HG03196 (cell line): ENCODE data around the gene RABGEF1.
A peak's percentile ranks its signal among the peaks of the same experiment; 100 is the strongest.
"Not testable (repeated sequence)": the region's sequence is repeated elsewhere in the genome, so short reads cannot be mapped to it uniquely, and the experiment has no call there.

ENCODE experiments used
- ATAC-seq: cut with Tn5 transposase; IDR thresholded peaks from one replicate; pipeline ENCODE4 v1.9.1; 2021; ENCODE audit not compliant: unreplicated experiment

Gene RABGEF1

DNA sequence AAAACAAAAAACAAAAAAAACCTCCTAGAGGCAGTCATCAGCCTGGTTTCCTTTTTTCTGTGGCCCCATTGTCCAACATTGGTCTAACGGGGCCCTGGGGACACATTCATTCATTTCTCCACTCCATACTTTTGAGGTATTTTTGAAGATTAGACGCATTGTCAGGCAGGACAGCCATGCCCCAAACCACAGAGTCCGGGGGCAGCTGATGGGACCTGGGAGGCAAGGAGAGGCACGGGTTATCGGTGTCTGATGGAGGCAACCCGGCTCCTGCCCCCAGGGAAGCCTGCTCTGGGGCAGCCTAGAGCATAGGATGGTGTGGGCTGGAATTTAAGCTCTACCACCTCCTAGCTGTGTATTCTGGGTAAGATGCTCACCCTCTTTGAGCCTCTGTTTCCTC lies 6.5 kb upstream of the RABGEF1 start:
- no peak for ATAC-seq

DNA sequence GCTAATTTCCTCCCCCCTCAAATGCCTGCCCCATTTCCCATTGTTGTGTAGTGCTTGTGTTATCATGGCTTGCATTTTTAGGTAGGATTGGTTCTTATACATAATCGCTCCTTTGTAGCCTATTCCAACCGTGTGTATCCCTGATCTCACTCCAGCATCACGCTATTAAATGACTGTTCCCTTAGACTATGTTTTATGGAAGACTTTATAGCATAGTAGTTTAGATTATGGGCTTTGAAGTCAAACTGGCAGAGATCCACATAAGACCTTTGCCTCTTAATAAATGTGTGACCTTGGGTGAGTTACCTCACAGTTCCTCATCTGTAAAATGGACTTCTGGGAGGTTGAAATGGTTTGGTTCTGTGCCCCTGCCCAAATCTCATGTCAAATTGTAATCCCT lies 5.4 kb upstream of the RABGEF1 start:
- ATAC-seq: no peak

DNA sequence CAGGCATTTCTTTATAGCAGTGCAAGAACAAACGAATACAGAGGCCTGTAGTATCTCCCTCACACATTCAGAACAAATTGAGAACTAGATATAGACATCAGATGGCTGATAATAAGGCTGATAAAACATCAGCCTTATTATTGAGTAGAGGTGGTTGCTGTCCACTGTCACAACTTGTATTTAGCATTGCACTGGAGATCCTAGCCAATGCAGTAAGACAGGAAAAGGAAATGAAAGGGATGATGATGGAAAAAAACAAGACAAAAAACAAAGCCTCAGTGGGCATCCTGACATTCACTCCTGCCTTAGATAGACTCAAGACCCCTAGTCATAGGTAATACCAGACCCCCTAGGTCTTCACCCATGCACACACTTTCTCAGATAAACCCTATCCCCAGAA lies 4.7 kb upstream of the RABGEF1 start:
- ATAC-seq: no peak

DNA sequence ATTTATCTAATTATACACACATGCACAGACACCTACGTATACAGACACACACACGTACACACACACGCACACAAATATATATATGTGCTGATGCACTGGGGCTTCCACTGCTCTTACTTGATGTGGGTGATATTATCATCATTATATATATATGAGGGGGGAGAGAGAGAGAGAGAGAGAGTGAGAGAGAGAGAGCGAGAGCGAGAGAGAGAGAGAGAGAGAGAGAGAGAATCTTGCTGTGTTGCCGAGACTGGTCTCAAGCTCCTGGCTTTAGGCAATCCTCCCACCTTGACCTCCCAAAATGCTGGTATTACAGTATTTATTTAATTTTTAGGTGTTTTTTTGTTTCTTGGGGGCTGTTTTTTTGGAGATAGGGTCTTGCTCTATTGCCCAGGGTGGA lies 3.6 kb upstream of the RABGEF1 start:
- no peak for ATAC-seq

DNA sequence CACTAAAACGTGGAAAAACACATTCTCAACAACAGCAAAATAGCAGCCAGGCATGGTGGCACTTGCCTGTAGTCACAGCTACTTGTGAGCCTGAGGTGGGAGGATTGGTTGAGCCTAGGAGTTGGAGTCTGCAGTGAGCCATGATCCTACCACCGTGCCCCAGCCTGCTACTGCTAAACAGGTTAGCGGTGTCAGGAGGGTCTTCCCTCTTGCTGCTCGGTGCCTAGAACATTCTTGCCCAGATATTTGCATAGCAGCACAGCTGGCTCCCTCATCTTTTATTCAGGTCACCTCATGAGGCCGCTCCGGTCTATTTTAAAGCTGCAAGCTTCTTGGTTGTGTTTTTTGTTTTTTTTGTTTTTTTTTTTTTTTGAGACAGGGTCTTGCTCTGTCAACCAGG lies 2.9 kb upstream of the RABGEF1 start:
- no peak for ATAC-seq

DNA sequence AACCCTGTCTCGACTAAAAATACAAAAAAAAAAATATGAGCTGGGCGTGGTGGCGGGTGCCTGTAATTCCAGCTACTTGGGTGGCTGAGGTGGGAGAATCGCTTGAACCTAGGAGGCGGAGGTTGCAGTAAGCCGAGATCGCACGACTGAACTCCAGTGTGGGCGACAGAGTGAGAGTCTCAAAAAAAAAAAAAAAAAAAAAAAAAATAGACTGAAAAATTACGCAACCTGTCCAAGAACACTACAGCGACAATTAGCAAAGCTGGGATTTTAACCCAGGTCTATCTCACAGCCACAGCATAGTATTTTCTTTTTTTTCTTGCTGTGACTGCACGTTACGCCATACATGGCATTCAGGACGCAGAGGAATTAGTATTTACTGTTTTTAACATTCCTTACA lies 1.1 kb upstream of the RABGEF1 start:
- ATAC-seq: no peak

DNA sequence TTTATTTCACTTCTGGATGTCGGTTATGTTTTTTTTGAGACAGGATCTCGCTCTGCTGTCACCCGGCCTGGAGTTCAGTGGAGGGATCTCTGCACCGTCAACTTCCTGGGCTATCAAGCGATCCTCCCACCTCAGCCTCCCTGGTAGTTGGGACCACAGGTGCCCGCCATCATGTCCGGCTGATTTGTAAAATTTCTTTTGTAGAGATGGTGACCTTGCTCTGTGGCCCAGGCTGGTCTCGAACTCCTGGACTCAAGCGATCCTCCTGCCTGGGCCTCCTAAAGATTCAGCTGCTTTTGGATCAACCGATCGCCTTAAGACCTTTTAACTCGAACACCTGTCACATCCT lies 606 bp upstream of the RABGEF1 start:
- ATAC-seq: peak; percentile 7

DNA sequence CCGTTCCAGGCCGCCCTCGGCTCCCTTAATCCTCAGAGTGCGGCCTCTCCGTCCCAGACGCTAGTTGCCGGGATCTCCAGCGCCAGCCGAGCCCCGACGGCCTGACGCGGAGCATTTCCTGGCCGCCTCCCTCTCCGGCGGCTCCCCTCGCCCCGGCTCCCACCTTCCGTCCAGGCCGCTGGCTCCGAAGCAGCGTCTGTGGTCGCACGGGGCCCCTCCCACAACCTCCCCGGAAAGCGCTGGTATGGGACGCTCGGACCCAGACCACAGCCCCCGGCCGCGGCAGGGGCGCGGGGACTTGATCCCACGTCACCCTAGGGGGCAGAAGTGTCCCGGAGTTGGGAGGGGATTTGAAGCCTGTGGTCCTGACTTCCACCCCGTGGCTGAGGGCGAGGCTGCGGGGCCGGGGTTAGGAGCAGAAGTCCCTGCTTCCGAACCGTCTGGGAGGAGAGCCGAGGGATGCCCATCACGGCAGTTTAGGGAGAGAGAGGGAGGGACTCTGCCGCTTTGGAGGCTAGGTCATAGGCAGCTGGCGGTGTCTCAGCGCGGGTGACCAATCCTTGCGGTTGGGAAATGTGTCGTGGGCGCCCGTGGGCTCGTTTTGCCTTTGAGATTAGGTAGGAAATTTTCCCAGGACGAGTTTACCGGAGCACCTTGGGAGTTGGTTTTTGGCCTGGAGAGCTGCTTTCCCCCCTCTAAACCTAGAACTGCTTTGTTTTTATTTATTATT lies 612 bp downstream of the RABGEF1 start:
- ATAC-seq: peak; percentile 39

DNA sequence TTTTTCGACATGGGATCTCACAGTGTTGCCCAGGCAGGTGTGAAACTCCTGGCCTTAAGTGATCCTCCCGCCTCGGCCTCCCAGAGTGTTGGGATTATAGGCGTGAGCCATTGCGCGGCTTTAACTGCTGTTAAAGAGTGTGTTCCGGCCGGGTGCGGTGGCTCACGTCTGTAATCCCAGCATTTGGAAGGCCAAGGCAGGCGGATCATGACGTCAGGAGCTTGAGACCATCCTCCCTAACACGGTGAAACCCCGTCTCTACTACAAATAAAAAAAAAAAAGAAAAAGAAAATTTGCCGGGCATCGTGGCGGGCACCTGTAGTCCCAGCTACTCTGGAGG lies 1.1 kb downstream of the RABGEF1 start:
- ATAC-seq: no peak

DNA sequence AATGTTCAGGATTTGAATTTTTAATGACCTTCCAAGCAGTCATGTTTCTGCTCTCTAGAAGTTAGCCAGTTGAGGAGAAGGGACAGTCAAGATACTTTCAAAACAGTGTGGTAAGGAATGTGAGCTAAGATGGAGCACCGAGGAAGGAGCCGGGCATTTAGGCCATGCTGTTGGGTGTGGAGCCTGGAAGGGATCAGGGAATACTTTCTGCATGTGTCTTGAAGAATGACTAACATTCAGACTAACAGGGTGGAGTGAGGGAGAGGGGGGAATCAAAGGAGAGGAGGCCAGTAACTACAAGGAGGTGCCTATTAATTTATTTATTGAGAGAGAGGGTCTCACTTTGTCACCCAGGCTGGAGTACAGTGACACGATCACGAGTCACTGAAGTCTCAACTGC lies 1.8 kb downstream of the RABGEF1 start:
- not testable (repeated sequence) for ATAC-seq

DNA sequence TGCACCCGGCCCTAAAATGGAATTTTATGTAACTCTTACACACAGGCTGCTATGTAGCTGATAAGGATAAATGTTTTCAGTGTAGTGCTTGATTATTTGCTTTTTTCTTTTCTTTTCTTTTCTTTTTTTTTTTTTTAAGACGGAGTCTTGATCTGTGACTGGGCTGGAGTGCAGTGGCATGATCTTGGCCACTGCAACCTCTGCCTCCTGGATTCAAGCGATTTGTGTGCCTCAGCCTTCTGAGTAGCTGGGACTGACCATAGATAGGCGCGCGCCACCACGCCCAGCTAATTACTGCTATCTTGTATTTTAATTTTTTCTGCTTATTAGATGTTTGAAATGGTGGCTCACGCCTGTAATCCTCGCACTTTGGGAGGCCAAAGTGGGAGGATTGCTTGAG lies 3.4 kb downstream of the RABGEF1 start:
- no peak for ATAC-seq

DNA sequence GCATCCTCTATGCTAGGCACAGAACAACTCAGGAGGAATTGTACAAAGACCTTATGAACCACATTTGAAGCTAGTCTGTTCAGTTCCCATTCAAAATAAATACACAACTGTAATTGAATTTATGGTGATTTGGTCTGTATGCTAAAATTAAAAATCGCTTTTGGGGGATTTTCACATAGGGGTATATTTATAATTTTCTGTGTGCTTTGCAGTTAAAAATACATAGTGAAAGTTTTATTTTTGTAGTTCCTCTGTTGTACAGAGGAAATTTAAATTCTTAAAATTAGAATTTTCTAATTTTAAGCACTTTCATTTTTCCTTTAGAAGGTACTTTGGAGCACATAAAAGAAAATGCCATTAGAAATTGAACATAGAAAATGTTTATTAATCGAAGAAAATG lies 6.9 kb downstream of the RABGEF1 start:
- no peak for ATAC-seq

DNA sequence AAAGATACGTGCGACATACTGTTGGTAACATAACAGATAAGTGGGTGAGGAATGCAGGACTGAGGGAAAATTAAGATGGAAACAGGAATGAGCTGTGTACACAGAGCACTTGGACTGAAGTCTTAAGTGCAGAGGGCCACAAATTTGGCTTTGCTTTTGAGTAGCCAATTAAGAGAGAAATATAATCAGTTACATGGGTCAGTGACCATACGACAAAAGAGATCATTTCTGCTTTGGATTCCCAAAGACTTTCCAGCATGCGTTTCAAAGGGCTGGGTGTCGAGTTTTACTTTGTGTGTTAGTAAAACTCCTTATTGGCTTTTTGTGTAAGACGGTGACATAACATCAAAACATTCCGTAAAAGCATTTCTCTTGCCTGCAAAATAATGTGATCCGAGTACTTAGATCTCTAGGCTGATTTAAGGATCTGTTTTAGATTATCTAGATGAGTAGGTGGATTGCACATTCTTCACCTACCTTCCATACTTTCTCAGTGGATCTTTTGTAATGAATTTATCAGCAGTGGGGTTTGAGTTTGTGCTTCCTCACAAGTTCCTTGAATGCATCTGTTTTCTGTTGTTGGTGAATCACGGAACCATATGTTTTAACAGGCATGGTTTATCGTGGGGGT lies 7.5 kb downstream of the RABGEF1 start:
- ATAC-seq: no peak

DNA sequence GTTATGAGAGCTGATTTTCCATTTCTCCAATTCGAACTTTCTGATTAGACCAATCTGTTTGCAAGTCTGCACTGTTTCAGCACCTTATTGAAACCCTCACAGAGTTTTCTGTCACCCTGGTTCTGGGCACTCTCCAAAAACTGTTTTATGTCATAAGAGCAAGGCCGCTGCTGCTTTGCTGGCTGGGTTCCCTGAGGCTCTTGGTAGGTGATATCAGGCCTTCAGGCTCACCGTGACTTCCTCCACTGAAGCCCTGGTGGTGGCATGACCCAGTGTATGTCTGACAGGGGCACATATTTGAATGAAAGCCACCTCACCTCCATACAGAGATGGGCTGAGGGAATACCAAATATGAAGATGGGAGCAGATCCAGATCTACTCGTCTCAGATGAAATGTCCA lies 8.3 kb downstream of the RABGEF1 start:
- no peak for ATAC-seq

DNA sequence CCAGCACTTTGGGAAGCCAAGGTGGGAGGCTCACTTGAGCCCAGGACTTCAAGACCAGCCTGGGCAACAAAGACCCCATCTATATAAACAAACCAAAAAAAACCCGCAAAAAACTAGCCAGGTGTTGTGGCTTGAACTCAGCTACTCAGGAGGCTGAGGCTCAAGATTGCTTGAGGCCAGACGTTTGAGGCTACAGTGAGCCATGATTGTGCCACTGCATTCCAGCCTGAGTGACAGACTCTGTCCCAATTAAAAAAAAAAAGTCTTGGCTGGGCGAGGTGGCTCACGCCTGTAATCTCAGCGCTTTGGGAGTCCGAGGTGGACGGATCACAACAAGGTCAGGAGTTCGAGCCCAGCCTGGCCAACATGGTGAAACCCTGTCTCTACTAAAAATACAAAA lies 11.4 kb downstream of the RABGEF1 start:
- no peak for ATAC-seq

DNA sequence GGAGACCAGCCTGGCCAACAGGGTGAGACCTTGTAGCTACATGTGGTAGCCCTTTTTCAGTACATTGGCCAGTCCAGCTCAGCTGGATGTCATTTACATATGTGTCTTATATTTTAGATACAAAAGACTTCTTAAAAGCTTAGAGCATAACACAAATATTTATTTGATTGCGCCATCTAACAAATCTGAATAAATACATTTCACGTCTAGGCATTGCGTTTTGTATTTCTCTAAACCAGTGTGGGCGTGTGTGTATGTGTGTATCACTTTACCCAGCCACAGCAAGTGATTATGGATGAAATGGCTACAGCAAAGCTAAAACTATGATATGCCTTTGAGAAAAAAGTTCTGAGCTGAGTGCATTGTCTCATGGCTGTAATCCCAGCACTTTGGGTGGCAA lies 14.0 kb downstream of the RABGEF1 start:
- no peak for ATAC-seq

DNA sequence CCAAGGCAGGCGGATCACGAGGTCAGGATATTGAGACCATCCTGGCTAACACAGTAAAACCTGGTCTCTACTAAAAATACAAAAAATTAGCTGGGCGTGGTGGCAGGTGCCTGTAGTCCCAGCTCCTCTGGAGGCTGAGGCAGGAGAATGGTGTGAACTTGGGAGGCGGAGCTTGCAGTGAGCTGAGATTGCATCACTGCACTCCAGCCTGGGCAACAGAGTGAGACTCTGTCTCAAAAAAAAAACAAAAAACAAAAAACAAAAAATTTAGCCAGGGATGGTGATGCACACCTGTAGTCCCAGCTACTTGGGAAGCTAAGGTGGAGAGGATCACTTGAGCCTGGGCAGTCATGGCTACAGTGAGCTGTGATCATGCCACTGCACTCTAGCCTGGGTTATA lies 14.5 kb downstream of the RABGEF1 start:
- ATAC-seq: not testable (repeated sequence)

DNA sequence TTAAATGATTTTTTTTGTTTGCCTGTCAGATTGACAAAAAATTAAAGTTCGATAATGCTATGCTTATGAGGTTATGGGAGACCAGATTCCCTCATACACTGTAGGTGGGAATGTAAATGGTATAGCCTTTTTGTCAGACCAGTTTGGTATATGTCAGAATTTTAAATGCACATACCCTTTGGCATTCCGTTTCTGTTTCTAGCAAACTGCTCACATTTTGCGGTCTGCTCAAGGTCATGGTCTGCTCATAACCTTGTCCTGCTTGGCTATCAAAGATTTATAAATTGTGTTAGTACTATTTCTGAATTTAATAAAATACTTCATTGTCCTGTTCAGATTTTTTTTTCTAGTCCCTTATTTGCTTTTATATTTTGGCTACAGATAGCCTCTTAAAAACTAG lies 15.7 kb downstream of the RABGEF1 start:
- not testable (repeated sequence) for ATAC-seq

DNA sequence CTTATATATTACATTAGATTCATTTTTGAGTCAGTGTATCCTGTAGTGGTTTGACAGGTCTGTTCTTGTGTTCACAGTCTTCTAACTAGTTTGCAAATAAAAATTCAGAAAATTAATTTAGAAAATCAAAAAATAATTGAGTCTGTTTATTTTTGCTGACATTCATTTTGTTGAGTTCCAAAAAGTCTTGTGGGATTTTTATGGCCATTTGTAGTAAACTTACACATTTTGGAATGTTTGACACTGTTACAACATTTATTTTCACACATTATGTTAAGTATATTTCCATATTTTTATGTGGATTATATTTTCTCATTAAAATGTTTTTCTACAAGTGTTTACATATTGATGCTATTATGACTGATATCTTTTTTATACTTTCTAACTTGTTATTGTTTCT lies 16.4 kb downstream of the RABGEF1 start:
- ATAC-seq: no peak

DNA sequence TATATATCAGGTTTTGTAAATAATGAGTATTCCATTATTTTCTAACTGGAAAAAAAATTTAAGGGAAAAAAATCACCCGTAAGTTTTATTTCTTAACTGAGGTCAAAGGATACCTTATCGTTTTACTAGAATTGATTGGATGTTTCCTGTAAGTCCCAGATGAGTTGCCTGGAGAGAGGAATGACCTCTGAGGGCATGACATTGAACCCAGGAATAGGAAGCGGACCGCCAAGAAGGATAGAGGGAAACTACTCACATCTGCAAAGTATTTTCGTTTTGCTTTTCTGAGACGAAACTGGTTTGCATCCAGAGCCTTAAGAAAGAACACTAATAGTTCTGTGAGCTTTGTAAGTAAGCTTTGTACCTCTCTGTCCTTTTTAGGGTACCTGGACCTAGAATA lies 17.4 kb downstream of the RABGEF1 start:
- no peak for ATAC-seq

DNA sequence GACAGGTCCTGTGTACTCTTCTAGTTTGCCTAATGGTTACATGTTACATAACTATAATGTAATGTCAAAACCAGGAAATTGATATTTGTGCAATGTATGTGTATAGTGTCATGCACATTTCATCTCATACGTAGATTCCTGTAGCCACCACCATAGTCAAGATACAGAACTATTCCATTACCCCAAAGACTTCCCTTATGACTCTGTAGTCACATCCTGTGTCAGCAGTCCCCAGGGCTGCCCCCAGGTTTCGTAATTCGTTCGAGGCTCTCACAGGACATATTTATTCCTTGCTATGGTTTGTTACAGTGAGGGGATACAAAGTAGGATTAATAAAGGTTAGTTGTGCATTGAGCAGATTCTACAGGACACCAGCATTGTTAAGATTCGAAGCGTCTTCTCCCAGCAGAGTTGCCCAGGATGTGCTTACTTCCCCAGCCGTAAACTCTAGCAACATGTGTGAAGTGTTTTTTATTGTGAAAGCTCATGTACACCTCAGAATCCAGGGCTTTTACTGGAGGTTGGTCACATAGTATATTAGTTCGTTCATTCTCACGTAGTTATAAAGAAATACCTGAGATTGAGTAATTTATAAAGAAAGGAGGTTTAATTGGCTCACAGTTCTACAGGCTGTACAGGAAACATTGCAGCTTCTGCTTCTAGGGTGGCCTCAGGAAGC lies 18.6 kb downstream of the RABGEF1 start:
- ATAC-seq: peak; percentile 65

DNA sequence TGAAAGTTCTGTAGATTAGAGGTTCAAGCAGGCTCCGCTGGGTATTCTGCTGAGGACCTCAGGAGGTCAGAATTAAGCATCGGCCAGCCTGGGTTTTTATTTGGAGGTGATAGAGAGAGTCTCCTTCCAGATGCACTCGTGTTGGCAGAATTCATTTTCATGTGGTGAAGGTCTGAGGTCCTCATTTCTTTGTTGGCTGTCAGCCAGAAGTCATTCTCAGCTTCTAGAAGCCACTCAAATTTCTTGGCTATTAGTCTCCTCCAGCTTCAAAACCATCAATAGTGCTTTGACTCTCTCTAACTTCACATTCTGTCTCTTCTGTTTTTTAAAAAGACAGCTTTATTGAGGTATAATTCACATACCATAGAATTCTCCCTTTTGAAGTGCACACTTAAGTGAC lies 22.6 kb downstream of the RABGEF1 start:
- not testable (repeated sequence) for ATAC-seq
